ENCODE measurements around the gene TNNT2. TPM values are rescaled to one million over a fixed set of nuclear protein-coding genes. Genes with fewer than 3 reads are reported as not detected.

The TNNT2 gene
- total RNA-seq, 1 donor from 2014 or later, result 1.9 TPM

DNA sequence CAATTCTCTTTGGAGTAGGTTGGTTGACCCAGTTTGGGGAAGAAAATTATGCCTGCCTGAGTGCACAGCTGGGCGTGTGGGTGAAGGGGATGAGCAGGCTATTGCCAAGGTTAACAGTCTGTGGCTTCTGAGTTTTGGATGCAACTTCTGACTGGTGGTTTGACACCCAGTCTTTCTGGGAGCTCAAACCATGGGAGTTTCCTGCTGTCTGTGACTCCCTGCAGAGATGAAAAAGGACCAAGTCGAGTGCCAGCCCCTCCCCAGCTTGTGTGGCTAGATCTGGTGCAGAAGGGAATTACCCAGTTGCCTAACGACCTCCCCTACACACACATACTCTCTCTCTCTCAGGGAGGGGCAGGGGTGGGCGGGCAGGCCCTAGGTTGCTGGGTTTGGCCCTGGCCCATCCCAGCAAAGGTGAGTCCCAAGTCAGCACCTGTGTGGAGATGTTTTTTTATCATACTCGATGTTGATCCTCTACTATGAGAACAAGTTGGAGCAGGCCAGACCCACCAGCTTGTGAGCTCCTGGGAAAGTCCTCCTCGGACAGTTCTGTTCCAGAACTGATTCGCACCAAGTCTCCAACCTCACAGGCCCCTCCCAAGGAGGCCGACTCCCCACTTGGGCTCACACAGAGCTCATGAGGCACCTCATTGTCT lies 66.0 kb downstream of the TNNT2 start:
- Mint-ChIP-seq H3K27ac (no peak overlapping the region), H3K27me3 (peaks cover 29% of the 10 kb centered on the region), H3K9me3 (ENCODE audit: low read depth) (no peaks in the 10 kb centered on the region), H3K36me3 (ENCODE audit: insufficient read depth) (no peaks in the 10 kb centered on the region), H3K4me3 (ENCODE audit: low read depth) (no peak overlapping the region), H3K4me1 (ENCODE audit: low read depth) (peaks cover 5% of the 10 kb centered on the region)
- TF ChIP-seq, protein P1, sequence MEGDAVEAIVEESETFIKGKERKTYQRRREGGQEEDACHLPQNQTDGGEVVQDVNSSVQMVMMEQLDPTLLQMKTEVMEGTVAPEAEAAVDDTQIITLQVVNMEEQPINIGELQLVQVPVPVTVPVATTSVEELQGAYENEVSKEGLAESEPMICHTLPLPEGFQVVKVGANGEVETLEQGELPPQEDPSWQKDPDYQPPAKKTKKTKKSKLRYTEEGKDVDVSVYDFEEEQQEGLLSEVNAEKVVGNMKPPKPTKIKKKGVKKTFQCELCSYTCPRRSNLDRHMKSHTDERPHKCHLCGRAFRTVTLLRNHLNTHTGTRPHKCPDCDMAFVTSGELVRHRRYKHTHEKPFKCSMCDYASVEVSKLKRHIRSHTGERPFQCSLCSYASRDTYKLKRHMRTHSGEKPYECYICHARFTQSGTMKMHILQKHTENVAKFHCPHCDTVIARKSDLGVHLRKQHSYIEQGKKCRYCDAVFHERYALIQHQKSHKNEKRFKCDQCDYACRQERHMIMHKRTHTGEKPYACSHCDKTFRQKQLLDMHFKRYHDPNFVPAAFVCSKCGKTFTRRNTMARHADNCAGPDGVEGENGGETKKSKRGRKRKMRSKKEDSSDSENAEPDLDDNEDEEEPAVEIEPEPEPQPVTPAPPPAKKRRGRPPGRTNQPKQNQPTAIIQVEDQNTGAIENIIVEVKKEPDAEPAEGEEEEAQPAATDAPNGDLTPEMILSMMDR (IDR thresholded peaks at IDR 0.05; ENCODE audit: unreplicated experiment), result no peak
- DNase-seq (ENCODE audit: low spot score, unreplicated experiment), result no peak

DNA sequence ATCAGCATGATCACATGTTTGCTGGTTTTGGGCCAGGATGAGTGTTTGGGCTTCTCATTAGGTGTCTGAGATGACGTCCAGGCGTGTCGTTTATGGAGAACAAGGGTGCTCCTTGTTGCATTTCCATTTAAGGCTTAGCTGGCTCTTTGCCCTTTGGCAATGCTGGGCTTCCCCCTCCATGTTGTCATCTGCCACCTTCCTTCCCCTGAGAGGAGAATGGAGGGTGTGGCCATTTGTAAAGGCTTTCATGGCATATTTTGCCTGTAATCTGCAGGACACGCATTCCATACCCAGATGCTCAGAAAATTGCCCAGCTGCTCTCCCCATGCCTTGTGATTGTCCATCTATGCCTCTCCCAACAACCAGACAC lies 66.5 kb downstream of the TNNT2 start:
- Mint-ChIP-seq H3K4me3 (ENCODE audit: low read depth) (no peak overlapping the region), H3K27ac (no peak overlapping the region), H3K9me3 (ENCODE audit: low read depth) (no peaks in the 10 kb centered on the region), H3K36me3 (ENCODE audit: insufficient read depth) (no peaks in the 10 kb centered on the region), H3K27me3 (peaks cover 29% of the 10 kb centered on the region), H3K4me1 (ENCODE audit: low read depth) (peaks cover 5% of the 10 kb centered on the region)
- TF ChIP-seq, protein P1 (IDR thresholded peaks at IDR 0.05; ENCODE audit: unreplicated experiment), result no peak
- DNase-seq (ENCODE audit: low spot score, unreplicated experiment), result no peak

- no peak for DNase-seq (ENCODE audit: low spot score, unreplicated experiment)
- peaks cover 5% of the 10 kb centered on the region for H3K4me1 Mint-ChIP-seq (ENCODE audit: low read depth)
- H3K36me3 Mint-ChIP-seq (ENCODE audit: insufficient read depth), result no peaks in the 10 kb centered on the region
- peaks cover 26% of the 10 kb centered on the region for H3K27me3 Mint-ChIP-seq
- no peak overlapping the region for H3K4me3 Mint-ChIP-seq (ENCODE audit: low read depth)
- TF ChIP-seq, protein P1 (IDR thresholded peaks at IDR 0.05; ENCODE audit: unreplicated experiment), result no peak
- no peak overlapping the region for H3K27ac Mint-ChIP-seq
- no peaks in the 10 kb centered on the region for H3K9me3 Mint-ChIP-seq (ENCODE audit: low read depth)
Observed at GRCh38 chr1:201310251-201310985, 67.1 kb downstream of the TNNT2 start.

DNA sequence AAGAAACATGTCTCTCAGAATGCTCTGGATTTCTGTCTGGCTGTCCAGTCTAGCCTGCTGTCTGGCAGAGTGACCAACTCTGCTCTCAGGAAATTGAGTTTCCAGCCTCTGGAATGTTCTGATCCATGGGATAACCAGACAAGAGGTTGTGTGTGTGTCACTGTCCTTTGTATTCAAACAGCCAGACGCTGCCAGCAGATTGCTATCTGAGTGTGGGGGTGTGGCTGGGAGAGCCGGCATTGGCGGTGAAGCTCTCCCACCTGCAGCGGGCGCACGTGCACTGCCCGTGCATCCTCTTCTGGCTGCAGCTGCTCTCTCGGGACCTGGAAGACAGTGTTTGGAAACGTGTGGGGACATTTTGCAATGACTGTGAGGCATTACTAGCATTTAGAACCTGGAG lies 68.1 kb downstream of the TNNT2 start:
- Mint-ChIP-seq H3K27ac (peak overlapping the region; percentile 9), H3K4me3 (ENCODE audit: low read depth) (no peak overlapping the region), H3K36me3 (ENCODE audit: insufficient read depth) (no peaks in the 10 kb centered on the region), H3K27me3 (peaks cover 24% of the 10 kb centered on the region), H3K9me3 (ENCODE audit: low read depth) (no peaks in the 10 kb centered on the region), H3K4me1 (ENCODE audit: low read depth) (peaks cover 5% of the 10 kb centered on the region)
- no peak for DNase-seq (ENCODE audit: low spot score, unreplicated experiment)
- TF ChIP-seq, protein P1 (IDR thresholded peaks at IDR 0.05; ENCODE audit: unreplicated experiment), result peak; percentile 40

Other genes starting within 250 kb of the TNNT2 start
- 146 TPM in 2 replicates for gene TMEM9, start 223.2 kb downstream of the TNNT2 start, total RNA-seq
- 0.38 and 0.44 TPM in 2 replicates for gene IGFN1, start 186.9 kb downstream of the TNNT2 start, total RNA-seq
- gene PKP1, start 94.2 kb downstream of the TNNT2 start, total RNA-seq, result not detected in 2 replicates
- gene LAD1, start 21.6 kb upstream of the TNNT2 start, total RNA-seq, result 35.3 and 38.0 TPM in 2 replicates
- not detected in 2 replicates for gene TNNI1, start 44.0 kb upstream of the TNNT2 start, total RNA-seq
- 21.2 and 31.3 TPM in 2 replicates for gene PHLDA3, start 91.5 kb upstream of the TNNT2 start, total RNA-seq
- 19.4 and 23.2 TPM in 2 replicates for gene CSRP1, start 129.4 kb upstream of the TNNT2 start, total RNA-seq
- gene NAV1, start 161.4 kb upstream of the TNNT2 start, total RNA-seq, result 53.4 and 55.2 TPM in 2 replicates

Data from progenitor cell of endocrine pancreas (in vitro differentiated cells).